MCF 10A (cell line): ENCODE measurements around the gene CYP27A1. TPM values are rescaled to one million over a fixed set of nuclear protein-coding genes. Genes with fewer than 3 reads are reported as not detected.

ENCODE experiments used
- BruUV-seq: library from RNA; stranded (reverse); fragments of 400-500 nt; replicated peaks from 2 replicates; lab custom pipeline; 2021; lab: Mats Ljungman, UMichigan
- CTCF ChIA-PET: fragments of 300-600 bp; sonication (Branson Sonifier 250); formaldehyde crosslinking; extraction: SDS; loops from one replicate; lab custom pipeline; 2021; ENCODE audit warnings: antibody characterized with exemption, inconsistent platforms; lab: Yijun Ruan, JAX
- POLR2A ChIA-PET: fragments of 300-600, 350-650 bp; sonication (Branson Sonifier 250); formaldehyde crosslinking; extraction: SDS; loops from one replicate; lab custom pipeline; 2020; ENCODE audit warnings: antibody characterized with exemption, inconsistent platforms; lab: Yijun Ruan, JAX
- DNase-seq: peaks from one replicate; pipeline ENCODE4 v3.0.0-alpha.2; 2018; ENCODE audit not compliant: unreplicated experiment
- H3K27ac Mint-ChIP-seq: one replicate; pipeline ENCODE4 v1.8.0; 2022; ENCODE audit warnings: mild to moderate bottlenecking, low read depth, mixed read lengths; ENCODE audit not compliant: unreplicated experiment
- H3K27me3 Mint-ChIP-seq: one replicate; pipeline ENCODE4 v1.8.0; 2022; ENCODE audit warnings: mixed read lengths; ENCODE audit not compliant: insufficient read depth, unreplicated experiment
- H3K36me3 Mint-ChIP-seq: one replicate; pipeline ENCODE4 v1.8.0; 2022; ENCODE audit warnings: mild to moderate bottlenecking, moderate library complexity, mixed read lengths; ENCODE audit not compliant: insufficient read depth, unreplicated experiment
- H3K4me1 Mint-ChIP-seq: one replicate; pipeline ENCODE4 v1.8.0; 2022; ENCODE audit warnings: mixed read lengths; ENCODE audit not compliant: insufficient read depth, unreplicated experiment
- H3K4me3 Mint-ChIP-seq: one replicate; pipeline ENCODE4 v1.8.0; 2022; ENCODE audit warnings: mild to moderate bottlenecking, moderate library complexity, mixed read lengths; ENCODE audit not compliant: unreplicated experiment
- H3K9me3 Mint-ChIP-seq: one replicate; pipeline ENCODE4 v1.8.0; 2022; ENCODE audit warnings: mixed read lengths; ENCODE audit not compliant: unreplicated experiment
- intact Hi-C: fragments of 100-400 bp; cut with micrococcal nuclease; formaldehyde crosslinking; loops from 2 replicates; pipeline ENCODE4 v1.14.1; 2022
- total RNA-seq: library from RNA; stranded (reverse); gene quantifications from 2 replicates; pipeline ENCODE4 v1.2.3, GENCODE V29; 2022
- TF ChIP-seq, protein P1 (sequence below): fragments of 200-600 bp; IDR thresholded peaks from one replicate; pipeline ENCODE4 v1.8.0; 2022; ENCODE audit warnings: antibody characterized with exemption, mild to moderate bottlenecking; ENCODE audit not compliant: unreplicated experiment

Gene CYP27A1
- total RNA-seq, 1 experiment from 2014 or later: not detected

- Mint-ChIP-seq H3K27ac (no peak overlapping the region), H3K36me3 (no peaks in the 10 kb centered on the region), H3K27me3 (peaks cover 13% of the 10 kb centered on the region), H3K4me1 (peaks cover 6% of the 10 kb centered on the region), H3K9me3 (no peaks in the 10 kb centered on the region), H3K4me3 (no peak overlapping the region)
- DNase-seq: no peak
- ChIA-PET CTCF (no interaction called here), POLR2A (no interaction called here)
- intact Hi-C loops: no loop called here
- TF ChIP-seq, protein P1, sequence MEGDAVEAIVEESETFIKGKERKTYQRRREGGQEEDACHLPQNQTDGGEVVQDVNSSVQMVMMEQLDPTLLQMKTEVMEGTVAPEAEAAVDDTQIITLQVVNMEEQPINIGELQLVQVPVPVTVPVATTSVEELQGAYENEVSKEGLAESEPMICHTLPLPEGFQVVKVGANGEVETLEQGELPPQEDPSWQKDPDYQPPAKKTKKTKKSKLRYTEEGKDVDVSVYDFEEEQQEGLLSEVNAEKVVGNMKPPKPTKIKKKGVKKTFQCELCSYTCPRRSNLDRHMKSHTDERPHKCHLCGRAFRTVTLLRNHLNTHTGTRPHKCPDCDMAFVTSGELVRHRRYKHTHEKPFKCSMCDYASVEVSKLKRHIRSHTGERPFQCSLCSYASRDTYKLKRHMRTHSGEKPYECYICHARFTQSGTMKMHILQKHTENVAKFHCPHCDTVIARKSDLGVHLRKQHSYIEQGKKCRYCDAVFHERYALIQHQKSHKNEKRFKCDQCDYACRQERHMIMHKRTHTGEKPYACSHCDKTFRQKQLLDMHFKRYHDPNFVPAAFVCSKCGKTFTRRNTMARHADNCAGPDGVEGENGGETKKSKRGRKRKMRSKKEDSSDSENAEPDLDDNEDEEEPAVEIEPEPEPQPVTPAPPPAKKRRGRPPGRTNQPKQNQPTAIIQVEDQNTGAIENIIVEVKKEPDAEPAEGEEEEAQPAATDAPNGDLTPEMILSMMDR: no peak
- no TSS peak for BruUV-seq
Observed at GRCh38 chr2:218820746-218821369, 38.9 kb downstream of the CYP27A1 start.

DNA sequence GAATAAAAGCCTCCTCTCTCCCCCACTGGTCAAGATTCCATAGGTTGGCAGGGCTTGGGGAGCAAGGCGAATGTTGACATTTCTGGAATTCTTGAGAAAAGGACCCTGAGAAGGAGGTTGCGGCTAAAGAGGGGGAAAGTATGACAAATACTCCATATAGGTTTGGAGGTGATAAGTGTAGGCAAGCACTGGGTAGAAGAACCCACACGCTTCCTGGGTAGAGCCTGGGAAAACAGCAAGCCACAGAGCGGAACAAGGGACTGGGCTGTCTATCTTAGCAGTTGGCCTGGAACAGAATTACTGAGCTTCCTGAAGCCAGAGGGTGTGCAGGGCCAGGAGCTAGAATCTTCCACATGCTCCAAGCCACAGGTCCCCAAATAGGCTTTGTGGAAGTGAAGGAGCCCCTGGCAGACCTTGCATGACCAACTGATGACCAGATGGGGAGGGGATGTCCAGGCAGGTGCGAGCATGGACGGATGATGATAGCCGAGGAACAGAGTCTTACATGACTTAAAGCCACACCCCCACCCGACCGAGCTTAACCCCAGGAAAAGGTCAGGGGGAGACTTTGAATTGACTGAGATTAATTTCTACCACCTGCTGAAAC lies 39.8 kb downstream of the CYP27A1 start:
- no peaks in the 10 kb centered on the region for H3K36me3 Mint-ChIP-seq
- intact Hi-C loops: no loop called here
- POLR2A ChIA-PET: no interaction called here
- no peaks in the 10 kb centered on the region for H3K9me3 Mint-ChIP-seq
- peaks cover 3% of the 10 kb centered on the region for H3K4me1 Mint-ChIP-seq
- no peak overlapping the region for H3K27ac Mint-ChIP-seq
- CTCF ChIA-PET: no interaction called here
- H3K27me3 Mint-ChIP-seq: peaks cover 16% of the 10 kb centered on the region
- TF ChIP-seq, protein P1: no peak
- DNase-seq: no peak
- H3K4me3 Mint-ChIP-seq: no peak overlapping the region
- no TSS peak for BruUV-seq

DNA sequence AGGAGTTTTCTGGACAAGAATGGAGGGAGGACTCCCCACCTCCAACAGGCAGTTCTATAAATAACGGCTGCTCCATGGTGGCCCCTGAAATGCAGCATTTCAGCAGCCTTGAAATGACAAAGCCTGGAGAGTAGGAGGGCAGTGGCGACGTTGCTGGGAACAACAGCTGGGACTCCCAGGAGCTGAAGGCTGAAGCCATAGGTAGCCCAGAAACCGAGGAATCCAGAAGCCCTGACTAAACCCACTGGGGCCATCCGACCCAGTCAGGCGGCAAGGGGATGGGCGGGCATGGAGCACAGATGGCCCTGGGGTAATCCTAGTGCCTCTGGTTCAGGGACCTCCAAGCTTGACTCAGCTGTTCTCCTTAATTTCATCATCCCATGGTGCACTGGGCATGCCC lies 40.7 kb downstream of the CYP27A1 start:
- Mint-ChIP-seq H3K27me3 (peaks cover 25% of the 10 kb centered on the region), H3K36me3 (no peaks in the 10 kb centered on the region), H3K9me3 (no peaks in the 10 kb centered on the region), H3K27ac (no peak overlapping the region), H3K4me1 (no peaks in the 10 kb centered on the region), H3K4me3 (no peak overlapping the region)
- intact Hi-C loops: no loop called here
- BruUV-seq: no TSS peak
- DNase-seq: no peak
- CTCF ChIA-PET: interaction anchor here (0.6 to 1.3 kb wide), 2 partner anchors 25 to 112 kb away, joined by 3 to 4 read pairs; partner anchors contain the start of gene TTLL4
- TF ChIP-seq, protein P1: no peak
- POLR2A ChIA-PET: interaction anchor here (1.2 kb wide), 1 partner anchor 18 kb away, joined by 3 read pairs; no protein-coding TSS in a partner anchor

DNA sequence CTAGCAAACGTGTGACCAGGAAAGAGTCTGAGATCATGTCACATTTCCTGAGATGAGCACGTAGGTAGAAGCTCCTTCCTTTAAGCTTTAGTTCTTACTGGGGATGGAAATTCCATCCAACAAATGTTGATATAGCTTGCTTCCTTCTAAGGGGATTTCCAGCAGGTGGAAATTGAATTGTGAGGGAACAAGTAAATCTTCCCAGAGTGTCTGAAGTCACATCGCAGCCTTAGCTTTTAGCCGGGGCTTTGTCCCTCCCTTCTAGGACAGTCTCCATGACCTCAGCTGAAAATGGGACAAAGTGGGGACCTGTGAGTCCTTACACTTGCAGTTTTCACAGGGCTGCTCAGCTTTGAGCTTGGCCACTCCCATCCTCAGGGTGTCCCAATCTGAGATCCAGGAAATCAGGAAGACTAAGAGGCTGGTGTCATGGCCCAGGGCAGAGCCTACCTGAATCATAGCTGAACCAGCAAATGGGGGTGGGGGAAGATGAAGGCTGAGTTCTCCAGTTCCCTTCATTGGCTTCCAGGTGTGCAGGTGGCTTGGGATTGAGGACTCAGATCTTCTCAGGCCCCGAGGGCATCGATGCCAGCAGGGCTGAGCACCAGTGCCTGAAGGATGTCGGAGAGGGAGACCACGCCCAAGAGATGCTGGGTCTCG lies 41.4 kb downstream of the CYP27A1 start:
- Mint-ChIP-seq H3K4me3 (no peak overlapping the region), H3K36me3 (no peaks in the 10 kb centered on the region), H3K9me3 (no peaks in the 10 kb centered on the region), H3K4me1 (no peaks in the 10 kb centered on the region), H3K27me3 (peaks cover 32% of the 10 kb centered on the region), H3K27ac (no peak overlapping the region)
- BruUV-seq: no TSS peak
- DNase-seq: no peak
- TF ChIP-seq, protein P1: no peak
- ChIA-PET CTCF (interaction anchor here (0.6 to 1.3 kb wide), 4 partner anchors 21 to 113 kb away, joined by 3 to 7 read pairs (median 4); partner anchors contain the start of gene TTLL4), POLR2A (interaction anchor here (1.2 kb wide), 1 partner anchor 19 kb away, joined by 3 read pairs; no protein-coding TSS in a partner anchor)
- intact Hi-C loops: no loop called here
